ENCODE measurements around the gene FAM89B. TPM values are rescaled to one million over a fixed set of nuclear protein-coding genes. Genes with fewer than 3 reads are reported as not detected.

The FAM89B gene
- total and polyA plus RNA-seq, 2 donors (not counting 1 experiment from before 2014, with no cell fraction given): 30.4 to 50.2 TPM

- no peaks in the 10 kb centered on the region for H3K9me3 Mint-ChIP-seq (ENCODE audit: insufficient read depth)
- no peak for TF ChIP-seq EZH2 (IDR thresholded peaks at IDR 0.05; ENCODE audit: borderline replicate concordance, insufficient read depth, low read depth, low read length, poor library complexity, severe bottlenecking)
- TF ChIP-seq CTCF (IDR thresholded peaks at IDR 0.05): no peak
- WGBS (ENCODE audit: insufficient coverage): 98% methylated on average over 4 of the region's 9 CpGs
- Histone ChIP-seq H4K20me1 (ENCODE audit: control insufficient read depth, insufficient read depth, low read length, poor library complexity, severe bottlenecking) (peaks cover 4% of the 10 kb centered on the region), H3K79me2 (ENCODE audit: control insufficient read depth, insufficient read depth, low read length) (peaks cover 89% of the 10 kb centered on the region), H3K9ac (ENCODE audit: low read length) (no peak overlapping the region), H3K4me3 (ENCODE audit: control extremely low read depth in 1 of 5, extremely low read depth in 1 of 5, insufficient read depth in 1 of 5, low read depth in 2 of 5, low read length in 4 of 5) (no peak overlapping the region), H2AFZ (ENCODE audit: insufficient read depth, low read depth, low read length, poor library complexity, severe bottlenecking) (no peak overlapping the region), H3K36me3 (replicated peaks in 1 of 2; ENCODE audit: control extremely low read depth in 1 of 2, control insufficient read depth in 1 of 2, extremely low read depth in 1 of 2, insufficient read depth in 2 of 2, low read length in 1 of 2) (peaks cover 0 to 1% of the 10 kb centered on the region in 2 experiments), H3K4me1 (ENCODE audit: control insufficient read depth in 2 of 2, insufficient read depth in 2 of 2, low read length in 2 of 2) (peaks cover 24 to 36% of the 10 kb centered on the region in 2 donors), H3K9me3 (ENCODE audit: control extremely low read depth in 1 of 3, control insufficient read depth in 2 of 3, insufficient read depth in 1 of 3, low read length in 2 of 3) (no peaks in the 10 kb centered on the region), H3K4me2 (replicated peaks; ENCODE audit: low read depth, low read length, poor library complexity, severe bottlenecking) (no peak overlapping the region), H3K27me3 (replicated peaks in 1 of 4; ENCODE audit: control extremely low read depth in 1 of 4, control insufficient read depth in 3 of 4, insufficient read depth in 4 of 4, low read length in 3 of 4) (no peaks in the 10 kb centered on the region), H3K27ac (ENCODE audit: low read length in 2 of 2) (no peak overlapping the region)
- H3K27ac Mint-ChIP-seq: no peak overlapping the region
- CTCF ChIA-PET: interaction anchor here (0.6 to 2.4 kb wide), 6 partner anchors 9 to 30 kb away, joined by 3 to 18 read pairs (median 4); partner anchors contain the start of gene FAM89B
- intact Hi-C loops (cut with micrococcal nuclease): no loop called here
- DNase-seq (no peak), ATAC-seq (ENCODE audit: low read depth) (no peak)
- POLR2A ChIA-PET: interaction anchor here (0.9 kb wide), 1 partner anchor 9 kb away, joined by 7 read pairs; the partner anchor contains the start of gene FAM89B
- no peak overlapping the region for H3K4me3 Mint-ChIP-seq
- H3K27me3 Mint-ChIP-seq: peaks cover 3% of the 10 kb centered on the region
- H3K4me1 Mint-ChIP-seq: peaks cover 22% of the 10 kb centered on the region
Measured at GRCh38 chr11:65562788-65563187, 9.6 kb upstream of the FAM89B start.

- Histone ChIP-seq H3K4me1 (ENCODE audit: control insufficient read depth in 2 of 2, insufficient read depth in 2 of 2, low read length in 2 of 2) (peaks cover 31 to 43% of the 10 kb centered on the region in 2 donors), H3K79me2 (ENCODE audit: control insufficient read depth, insufficient read depth, low read length) (peaks cover 97% of the 10 kb centered on the region), H3K4me2 (replicated peaks; ENCODE audit: low read depth, low read length, poor library complexity, severe bottlenecking) (no peak overlapping the region), H4K20me1 (ENCODE audit: control insufficient read depth, insufficient read depth, low read length, poor library complexity, severe bottlenecking) (peaks cover 9% of the 10 kb centered on the region), H3K4me3 (ENCODE audit: control extremely low read depth in 1 of 5, extremely low read depth in 1 of 5, insufficient read depth in 1 of 5, low read depth in 2 of 5, low read length in 4 of 5) (no peak overlapping the region), H3K36me3 (replicated peaks in 1 of 2; ENCODE audit: control extremely low read depth in 1 of 2, control insufficient read depth in 1 of 2, extremely low read depth in 1 of 2, insufficient read depth in 2 of 2, low read length in 1 of 2) (peaks cover 0 to 6% of the 10 kb centered on the region in 2 experiments), H3K9me3 (ENCODE audit: control extremely low read depth in 1 of 3, control insufficient read depth in 2 of 3, insufficient read depth in 1 of 3, low read length in 2 of 3) (no peaks in the 10 kb centered on the region), H3K9ac (ENCODE audit: low read length) (no peak overlapping the region), H2AFZ (ENCODE audit: insufficient read depth, low read depth, low read length, poor library complexity, severe bottlenecking) (no peak overlapping the region), H3K27me3 (replicated peaks in 1 of 4; ENCODE audit: control extremely low read depth in 1 of 4, control insufficient read depth in 3 of 4, insufficient read depth in 4 of 4, low read length in 3 of 4) (no peaks in the 10 kb centered on the region), H3K27ac (ENCODE audit: low read length in 2 of 2) (no peak overlapping the region)
- Mint-ChIP-seq H3K27ac (no peak overlapping the region), H3K9me3 (ENCODE audit: insufficient read depth) (no peaks in the 10 kb centered on the region), H3K4me3 (no peak overlapping the region), H3K27me3 (peaks cover 3% of the 10 kb centered on the region), H3K4me1 (peaks cover 27% of the 10 kb centered on the region)
- CTCF ChIA-PET: interaction anchor here (0.6 to 4.2 kb wide), 4 partner anchors 12 to 25 kb away, joined by 3 to 21 read pairs (median 6); no protein-coding TSS in a partner anchor
- intact Hi-C loops (cut with micrococcal nuclease): no loop called here
- TF ChIP-seq CTCF (IDR thresholded peaks at IDR 0.05) (no peak), EZH2 (IDR thresholded peaks at IDR 0.05; ENCODE audit: borderline replicate concordance, insufficient read depth, low read depth, low read length, poor library complexity, severe bottlenecking) (no peak)
- POLR2A ChIA-PET: interaction anchor here (0.6 to 0.9 kb wide), 2 partner anchors 9 to 156 kb away, joined by 6 to 7 read pairs; partner anchors contain the start of gene FAM89B
- DNase-seq (no peak), ATAC-seq (ENCODE audit: low read depth) (no peak)
- WGBS (ENCODE audit: insufficient coverage): 97% methylated on average over 4 of the region's 4 CpGs
Measured at GRCh38 chr11:65563601-65564000, 8.7 kb upstream of the FAM89B start.
